ENCODE data around the gene DPP7.

Gene DPP7

GRCh38 chr9:137110911-137111787, 3.4 kb downstream of the DPP7 start:
- FAIRE-seq, result no peak

GRCh38 chr9:137110147-137110910, 4.2 kb downstream of the DPP7 start:
- no peak for FAIRE-seq

- no peak for FAIRE-seq
Observed at GRCh38 chr9:137109250-137110146, 5.0 kb downstream of the DPP7 start.

GRCh38 chr9:137108608-137109249, 5.8 kb downstream of the DPP7 start:
- FAIRE-seq, result no peak

- no peak for FAIRE-seq
Observed at GRCh38 chr9:137107982-137108381, 6.6 kb downstream of the DPP7 start.

GRCh38 chr9:137107312-137107921, 7.1 kb downstream of the DPP7 start:
- no peak for FAIRE-seq

- FAIRE-seq, result no peak
Observed at GRCh38 chr9:137106662-137107250, 7.8 kb downstream of the DPP7 start.

- FAIRE-seq, result no peak
Observed at GRCh38 chr9:137105814-137106661, 8.5 kb downstream of the DPP7 start.

GRCh38 chr9:137103206-137103999, 11.1 kb downstream of the DPP7 start:
- FAIRE-seq, result no peak

- FAIRE-seq, result no peak
Observed at GRCh38 chr9:137099231-137099630, 15.3 kb downstream of the DPP7 start.

GRCh38 chr9:137097761-137098462, 16.6 kb downstream of the DPP7 start:
- FAIRE-seq, result no peak

GRCh38 chr9:137096785-137097546, 17.6 kb downstream of the DPP7 start:
- FAIRE-seq, result no peak

GRCh38 chr9:137095664-137096517, 18.6 kb downstream of the DPP7 start:
- no peak for FAIRE-seq

GRCh38 chr9:137089232-137089947, 25.1 kb downstream of the DPP7 start:
- FAIRE-seq, result no peak

GRCh38 chr9:137088121-137088520, 26.4 kb downstream of the DPP7 start:
- no peak for FAIRE-seq

GRCh38 chr9:137087409-137087925, 27.1 kb downstream of the DPP7 start:
- no peak for FAIRE-seq

Data from colon (tissue), 2 donors.